Measurements from ENCODE around the gene FOS.
A peak's percentile ranks its signal among the peaks of the same experiment; 100 is the strongest.
"Not testable (repeated sequence)": the region's sequence is repeated elsewhere in the genome, so short reads cannot be mapped to it uniquely, and the experiment has no call there.

DNA sequence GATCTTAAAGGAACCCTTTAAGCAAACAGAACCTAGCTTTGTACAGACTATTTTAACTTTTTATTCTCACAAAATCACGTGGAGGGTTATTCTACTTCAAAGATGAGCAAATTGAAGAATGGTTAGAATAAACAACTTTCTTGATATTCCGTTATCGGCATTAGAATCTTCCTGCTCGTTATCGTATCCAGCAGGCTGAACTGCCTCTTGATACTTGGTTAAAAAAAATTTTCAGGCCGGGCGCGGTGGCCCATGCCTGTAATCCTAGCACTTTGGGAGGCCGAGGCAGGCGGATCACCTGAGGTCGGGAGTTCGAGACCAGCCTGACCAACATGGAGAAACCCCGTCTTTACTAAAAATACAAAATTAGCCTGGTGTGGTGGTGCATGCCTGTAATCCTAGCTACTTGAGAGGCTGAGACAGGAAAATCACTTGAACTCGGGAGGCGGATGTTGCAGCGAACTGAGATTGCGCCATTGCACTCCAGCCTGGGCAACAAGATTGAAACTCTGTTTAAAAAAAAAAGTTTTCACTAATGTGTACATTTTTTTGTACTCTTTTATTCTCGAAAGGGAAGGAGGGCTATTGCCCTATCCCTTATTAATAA is 4.0 kb downstream of the FOS start:
- peak; percentile 98 for TF ChIP-seq RARB (CRISPR knock-in tag; IDR thresholded peaks at IDR 0.05)
- peak; percentile 65; the same call in 1 of the 2 replicates for TF ChIP-seq ARNTL (CRISPR knock-in tag; IDR thresholded peaks at IDR 0.05; ENCODE audit: borderline replicate concordance, low read depth)
- TF ChIP-seq CSRNP3 (CRISPR knock-in tag; IDR thresholded peaks at IDR 0.05), result peak; percentile 97
- peak; percentile 77 for TF ChIP-seq ZC3H10 (CRISPR knock-in tag; IDR thresholded peaks at IDR 0.05)
- TF ChIP-seq, protein P1, sequence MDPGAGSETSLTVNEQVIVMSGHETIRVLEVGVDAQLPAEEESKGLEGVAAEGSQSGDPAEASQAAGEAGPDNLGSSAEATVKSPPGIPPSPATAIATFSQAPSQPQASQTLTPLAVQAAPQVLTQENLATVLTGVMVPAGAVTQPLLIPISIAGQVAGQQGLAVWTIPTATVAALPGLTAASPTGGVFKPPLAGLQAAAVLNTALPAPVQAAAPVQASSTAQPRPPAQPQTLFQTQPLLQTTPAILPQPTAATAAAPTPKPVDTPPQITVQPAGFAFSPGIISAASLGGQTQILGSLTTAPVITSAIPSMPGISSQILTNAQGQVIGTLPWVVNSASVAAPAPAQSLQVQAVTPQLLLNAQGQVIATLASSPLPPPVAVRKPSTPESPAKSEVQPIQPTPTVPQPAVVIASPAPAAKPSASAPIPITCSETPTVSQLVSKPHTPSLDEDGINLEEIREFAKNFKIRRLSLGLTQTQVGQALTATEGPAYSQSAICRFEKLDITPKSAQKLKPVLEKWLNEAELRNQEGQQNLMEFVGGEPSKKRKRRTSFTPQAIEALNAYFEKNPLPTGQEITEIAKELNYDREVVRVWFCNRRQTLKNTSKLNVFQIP (CRISPR knock-in tag; IDR thresholded peaks at IDR 0.05; ENCODE audit: borderline replicate concordance, low read depth), result not testable (repeated sequence)
- TF ChIP-seq ZNF8 (CRISPR knock-in tag; IDR thresholded peaks at IDR 0.05), result not testable (repeated sequence)
- peak; percentile 88 for TF ChIP-seq GLIS3 (CRISPR knock-in tag; IDR thresholded peaks at IDR 0.05)
- TF ChIP-seq, protein P2, sequence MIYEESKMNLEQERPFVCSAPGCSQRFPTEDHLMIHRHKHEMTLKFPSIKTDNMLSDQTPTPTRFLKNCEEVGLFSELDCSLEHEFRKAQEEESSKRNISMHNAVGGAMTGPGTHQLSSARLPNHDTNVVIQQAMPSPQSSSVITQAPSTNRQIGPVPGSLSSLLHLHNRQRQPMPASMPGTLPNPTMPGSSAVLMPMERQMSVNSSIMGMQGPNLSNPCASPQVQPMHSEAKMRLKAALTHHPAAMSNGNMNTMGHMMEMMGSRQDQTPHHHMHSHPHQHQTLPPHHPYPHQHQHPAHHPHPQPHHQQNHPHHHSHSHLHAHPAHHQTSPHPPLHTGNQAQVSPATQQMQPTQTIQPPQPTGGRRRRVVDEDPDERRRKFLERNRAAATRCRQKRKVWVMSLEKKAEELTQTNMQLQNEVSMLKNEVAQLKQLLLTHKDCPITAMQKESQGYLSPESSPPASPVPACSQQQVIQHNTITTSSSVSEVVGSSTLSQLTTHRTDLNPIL (CRISPR knock-in tag; IDR thresholded peaks at IDR 0.05; ENCODE audit: low read depth), result peak; percentile 92
- peak; percentile 51; the same call in 1 of the 2 replicates for TF ChIP-seq CSDC2 (CRISPR knock-in tag; IDR thresholded peaks at IDR 0.05)

Data from SK-N-SH treated with all-trans-retinoic acid at 6 μM for 48 hours (cell line).